Immature natural killer cell (primary cell): ENCODE results near the gene MAPK8. TPM values are rescaled to one million over a fixed set of nuclear protein-coding genes. Genes with fewer than 3 reads are reported as not detected.

Experiments
- DNase-seq, 3 donors: peaks; one replicate each; pipeline ENCODE4 v3.0.0; 2022; ENCODE audit warnings: mixed read lengths in 1 of 3
- H3K27ac Mint-ChIP-seq, 6 donors: one replicate each; pipeline ENCODE4 v1.8.0; 2020; ENCODE audit warnings: mixed read lengths in 6 of 6, mild to moderate bottlenecking in 5 of 6, inconsistent platforms in 4 of 6, moderate library complexity in 3 of 6
- H3K27me3 Mint-ChIP-seq, 3 donors: one replicate each; pipeline ENCODE4 v1.8.0; 2020 to 2021; ENCODE audit warnings: low read depth in 3 of 3, mild to moderate bottlenecking in 3 of 3, mixed read lengths in 3 of 3, moderate library complexity in 3 of 3, inconsistent platforms in 1 of 3
- H3K36me3 Mint-ChIP-seq, 3 donors: one replicate each; pipeline ENCODE4 v1.8.0; 2020; ENCODE audit warnings: mixed read lengths in 3 of 3, inconsistent platforms in 2 of 3, mild to moderate bottlenecking in 2 of 3
- H3K4me1 Mint-ChIP-seq, 2 donors: one replicate each; pipeline ENCODE4 v1.8.0; 2020; ENCODE audit warnings: inconsistent platforms in 2 of 2, mild to moderate bottlenecking in 2 of 2, mixed read lengths in 2 of 2, moderate library complexity in 1 of 2
- H3K4me3 Mint-ChIP-seq, 5 donors: one replicate each; pipeline ENCODE4 v1.8.0; 2020; ENCODE audit warnings: mild to moderate bottlenecking in 5 of 5, mixed read lengths in 5 of 5, inconsistent platforms in 3 of 5, moderate library complexity in 3 of 5
- H3K9me3 Mint-ChIP-seq, 6 donors: one replicate each; pipeline ENCODE4 v1.8.0; 2020; ENCODE audit warnings: mild to moderate bottlenecking in 6 of 6, mixed read lengths in 6 of 6, inconsistent platforms in 4 of 6, moderate library complexity in 3 of 6
- polyA plus RNA-seq, 3 donors: library from polyadenylated mRNA; unstranded; fragments of 300-500 nt; fragmentation: Illumina TruSeq; gene quantifications; one replicate each; pipeline ENCODE4 v1.2.3, GENCODE V29; 2021

MAPK8 gene
- polyA plus RNA-seq, 3 donors from 2014 or later: 14.2 to 20.9 (median 19.5) TPM

GRCh38 chr10:48466611-48467240 lies 160.2 kb downstream of the MAPK8 start:
- no peak for DNase-seq
- H3K9me3 Mint-ChIP-seq: no peaks in the 10 kb centered on the region
- no peaks in the 10 kb centered on the region for H3K36me3 Mint-ChIP-seq
- no peak overlapping the region for H3K4me3 Mint-ChIP-seq
- no peaks in the 10 kb centered on the region for H3K4me1 Mint-ChIP-seq
- H3K27ac Mint-ChIP-seq: no peak overlapping the region
- H3K27me3 Mint-ChIP-seq: no peaks in the 10 kb centered on the region

DNA sequence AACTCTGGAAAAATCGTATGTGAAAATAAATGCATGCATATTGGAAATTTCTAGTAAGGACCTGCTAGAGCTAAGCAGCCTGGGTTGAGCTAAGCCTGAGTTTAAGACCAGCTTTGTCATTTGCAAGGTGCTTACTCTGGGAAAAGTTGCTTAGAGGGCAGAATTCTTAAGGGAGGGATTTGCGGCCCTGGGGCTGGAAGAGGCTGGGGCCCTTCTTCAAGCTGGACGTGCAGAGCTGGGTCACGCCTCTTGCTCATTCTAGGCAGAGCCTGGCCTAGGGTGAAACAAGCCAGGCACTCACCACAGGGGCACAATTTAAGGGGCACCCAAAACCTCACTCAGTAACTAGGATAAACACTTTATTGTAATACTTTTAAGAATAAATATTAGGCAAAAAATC lies 161.2 kb downstream of the MAPK8 start:
- H3K4me3 Mint-ChIP-seq: no peak overlapping the region
- H3K27ac Mint-ChIP-seq: no peak overlapping the region
- H3K4me1 Mint-ChIP-seq: no peaks in the 10 kb centered on the region
- H3K36me3 Mint-ChIP-seq: no peaks in the 10 kb centered on the region
- H3K9me3 Mint-ChIP-seq: no peaks in the 10 kb centered on the region
- H3K27me3 Mint-ChIP-seq: peaks cover 0 to 1% (median 0%) of the 10 kb centered on the region in 3 donors
- no peak for DNase-seq

DNA sequence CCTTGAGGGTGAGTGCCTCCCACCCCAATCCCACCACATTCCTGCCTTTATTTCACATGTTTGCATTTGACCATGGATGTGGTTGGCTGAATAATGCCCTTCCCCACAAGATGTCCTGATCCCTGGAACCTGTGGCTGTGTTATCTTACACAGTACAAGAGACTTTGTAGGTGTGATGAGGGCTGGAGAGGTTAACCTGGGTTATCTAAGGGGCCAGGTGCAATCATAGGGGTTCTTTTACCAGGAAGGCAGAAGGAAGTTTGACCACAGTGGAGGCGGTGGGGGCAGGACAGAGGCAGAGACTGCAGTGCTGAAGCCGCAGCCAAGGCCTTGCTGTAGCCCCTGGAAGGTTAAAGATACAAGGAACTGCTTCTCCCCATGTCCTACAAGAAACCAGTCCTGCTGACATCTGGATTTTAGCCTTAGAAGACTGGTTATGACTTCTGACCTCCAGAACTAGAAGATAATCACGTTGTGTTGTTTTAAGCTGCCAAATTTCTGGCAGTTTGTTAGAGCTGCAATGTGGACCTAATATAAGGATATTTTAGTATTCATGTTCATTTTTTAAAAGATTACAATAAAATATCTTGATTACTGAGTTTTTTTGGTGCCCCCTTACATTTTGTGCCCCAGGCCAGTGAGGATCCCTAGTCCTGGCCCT lies 161.8 kb downstream of the MAPK8 start:
- Mint-ChIP-seq H3K36me3 (no peaks in the 10 kb centered on the region), H3K27ac (no peak overlapping the region), H3K4me1 (no peaks in the 10 kb centered on the region), H3K27me3 (peaks cover 0 to 2% (median 0%) of the 10 kb centered on the region in 3 donors), H3K4me3 (no peak overlapping the region), H3K9me3 (no peaks in the 10 kb centered on the region)
- DNase-seq: no peak

GRCh38 chr10:48468866-48469511 lies 162.5 kb downstream of the MAPK8 start:
- H3K9me3 Mint-ChIP-seq: no peaks in the 10 kb centered on the region
- H3K27me3 Mint-ChIP-seq: peaks cover 0 to 2% (median 0%) of the 10 kb centered on the region in 3 donors
- no peak overlapping the region for H3K4me3 Mint-ChIP-seq
- H3K27ac Mint-ChIP-seq: no peak overlapping the region
- H3K36me3 Mint-ChIP-seq: no peaks in the 10 kb centered on the region
- no peak for DNase-seq
- no peaks in the 10 kb centered on the region for H3K4me1 Mint-ChIP-seq

GRCh38 chr10:48469516-48470020 lies 163.1 kb downstream of the MAPK8 start:
- H3K27ac Mint-ChIP-seq: no peak overlapping the region
- no peak for DNase-seq
- H3K4me3 Mint-ChIP-seq: no peak overlapping the region
- H3K9me3 Mint-ChIP-seq: no peaks in the 10 kb centered on the region
- no peaks in the 10 kb centered on the region for H3K36me3 Mint-ChIP-seq
- H3K27me3 Mint-ChIP-seq: peaks cover 0 to 3% (median 2%) of the 10 kb centered on the region in 3 donors
- no peaks in the 10 kb centered on the region for H3K4me1 Mint-ChIP-seq

- Mint-ChIP-seq H3K27ac (no peak overlapping the region), H3K4me1 (no peaks in the 10 kb centered on the region), H3K4me3 (no peak overlapping the region), H3K9me3 (no peaks in the 10 kb centered on the region), H3K36me3 (no peaks in the 10 kb centered on the region), H3K27me3 (peaks cover 2 to 3% (median 3%) of the 10 kb centered on the region in 3 donors)
- DNase-seq: no peak
These were observed 163.8 kb downstream of the MAPK8 start for GRCh38 chr10:48470115-48470892.

DNA sequence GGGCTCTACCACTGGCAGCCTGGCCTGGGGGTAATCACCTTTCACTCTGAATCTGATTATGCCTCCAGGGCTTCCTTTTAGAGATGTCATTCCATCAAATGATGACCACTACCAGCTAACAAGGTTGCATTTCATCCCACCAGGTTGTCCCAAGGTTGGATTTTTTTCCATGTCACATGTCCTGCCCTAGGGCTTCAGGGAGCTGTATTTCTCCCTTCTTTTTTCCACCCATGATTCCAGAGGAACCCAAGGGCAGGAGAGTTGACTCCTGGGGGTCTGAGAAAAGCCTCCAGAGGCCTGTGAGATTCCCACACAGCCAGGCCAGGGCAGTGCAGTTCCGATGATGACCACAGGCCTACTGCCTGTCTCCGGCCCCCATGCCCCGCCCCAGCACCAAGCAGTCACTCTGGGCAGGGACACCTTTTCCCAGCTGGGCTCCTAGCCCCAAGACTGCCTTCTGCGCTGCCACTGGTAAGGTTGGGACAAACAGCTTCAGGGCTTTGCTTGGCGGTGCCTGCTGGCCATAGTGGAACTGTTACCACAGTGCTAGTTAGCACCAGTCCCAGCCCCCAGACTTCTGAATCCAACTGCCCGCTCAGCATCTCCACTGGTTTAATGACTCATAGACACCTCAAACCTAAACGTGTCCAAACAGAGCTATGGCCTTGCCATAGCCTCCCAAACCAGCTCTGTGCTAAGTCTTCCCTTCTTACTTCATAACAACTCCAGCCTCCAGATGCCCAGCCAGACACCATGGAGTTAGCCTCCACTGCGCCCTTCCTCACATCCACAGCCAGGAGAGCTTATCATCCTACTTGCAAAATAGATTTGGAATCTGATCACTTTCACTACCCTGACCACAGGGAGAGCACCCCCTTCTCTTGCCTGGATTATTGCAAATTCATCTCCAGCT lies 164.7 kb downstream of the MAPK8 start:
- peaks cover 2 to 3% (median 3%) of the 10 kb centered on the region in 3 donors for H3K27me3 Mint-ChIP-seq
- H3K9me3 Mint-ChIP-seq: no peaks in the 10 kb centered on the region
- H3K27ac Mint-ChIP-seq: no peak overlapping the region
- H3K4me1 Mint-ChIP-seq: no peaks in the 10 kb centered on the region
- no peak for DNase-seq
- H3K4me3 Mint-ChIP-seq: no peak overlapping the region
- H3K36me3 Mint-ChIP-seq: no peaks in the 10 kb centered on the region

DNA sequence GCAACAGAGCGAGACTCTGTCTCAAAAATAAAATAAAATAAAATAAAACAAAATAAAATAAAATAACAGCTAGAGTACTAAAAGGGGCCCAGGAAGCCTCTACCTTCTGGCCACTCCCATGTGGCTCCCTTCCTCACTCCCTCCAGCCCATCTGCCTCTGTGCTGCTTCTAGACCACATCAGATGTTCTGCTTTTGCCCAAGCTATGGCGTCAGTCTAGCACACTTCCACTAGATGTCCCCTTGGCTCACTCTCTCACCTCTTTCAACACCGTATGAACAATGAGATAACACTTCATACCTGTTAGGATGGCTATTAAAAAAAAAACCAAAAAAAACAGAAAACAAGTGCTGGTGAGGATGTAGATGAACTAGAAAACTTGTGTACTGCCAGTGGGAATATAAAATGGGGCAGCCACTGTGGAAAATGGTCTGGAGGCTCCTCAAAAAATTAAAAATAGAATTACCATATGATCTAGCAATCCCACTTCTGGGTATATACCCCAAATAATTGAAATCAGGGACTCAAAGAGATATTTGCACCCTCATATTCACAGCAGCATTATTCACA lies 166.1 kb downstream of the MAPK8 start:
- Mint-ChIP-seq H3K27me3 (peaks cover 2 to 3% (median 3%) of the 10 kb centered on the region in 3 donors), H3K36me3 (no peaks in the 10 kb centered on the region), H3K4me1 (no peaks in the 10 kb centered on the region), H3K9me3 (no peaks in the 10 kb centered on the region), H3K4me3 (no peak overlapping the region), H3K27ac (no peak overlapping the region)
- no peak for DNase-seq

DNA sequence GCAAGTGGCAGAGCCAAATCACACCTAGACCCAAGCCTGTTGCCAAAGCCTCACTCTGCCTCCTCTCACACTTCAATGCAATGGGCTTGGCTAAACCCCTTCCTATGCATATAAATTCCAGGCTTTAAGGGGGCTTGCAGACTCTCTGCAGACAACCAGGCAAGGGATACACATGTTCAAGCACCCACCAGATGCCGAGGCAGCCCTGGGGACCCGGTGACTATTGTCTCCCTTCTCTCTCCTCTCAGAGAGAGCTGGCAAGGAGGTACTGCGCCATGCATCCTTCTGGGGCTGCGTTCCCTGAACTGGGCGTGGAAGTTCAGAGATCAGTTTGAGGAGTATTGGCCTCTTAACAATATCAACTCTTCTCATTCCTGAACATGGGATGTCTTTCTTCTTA lies 167.2 kb downstream of the MAPK8 start:
- Mint-ChIP-seq H3K4me1 (no peaks in the 10 kb centered on the region), H3K4me3 (no peak overlapping the region), H3K27me3 (peaks cover 3% of the 10 kb centered on the region in 3 donors), H3K27ac (no peak overlapping the region), H3K9me3 (no peaks in the 10 kb centered on the region), H3K36me3 (no peaks in the 10 kb centered on the region)
- DNase-seq: no peak

DNA sequence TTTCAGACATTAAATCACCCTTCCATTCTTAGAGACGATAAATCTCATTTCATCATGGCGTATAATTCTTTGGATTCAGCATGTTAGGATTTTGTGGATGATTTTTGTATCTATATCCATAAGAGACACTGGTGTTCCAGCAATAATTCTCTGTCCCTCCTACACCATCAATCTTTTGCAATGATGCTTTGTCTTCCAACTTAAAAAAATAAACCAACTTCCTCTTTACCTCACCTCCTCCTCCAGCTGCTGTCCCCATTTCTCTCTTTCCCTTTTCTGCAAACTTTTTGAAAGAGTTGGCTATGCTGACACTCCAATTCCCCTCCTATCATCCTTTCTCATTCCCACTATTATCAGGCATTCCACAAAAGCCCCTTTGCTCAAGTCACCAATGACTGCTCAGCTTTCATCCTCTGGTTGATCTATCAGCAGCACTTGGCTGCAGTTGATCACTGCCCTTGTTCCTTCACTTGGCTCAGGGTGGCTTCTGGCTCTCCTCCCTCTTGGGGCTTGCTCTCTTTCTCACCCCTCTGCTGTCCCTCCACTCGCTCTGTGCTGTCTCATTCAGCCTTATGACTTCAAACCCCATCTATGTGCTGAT lies 168.4 kb downstream of the MAPK8 start:
- Mint-ChIP-seq H3K4me1 (no peaks in the 10 kb centered on the region), H3K27me3 (peaks cover 5% of the 10 kb centered on the region in 3 donors), H3K36me3 (no peaks in the 10 kb centered on the region), H3K9me3 (no peaks in the 10 kb centered on the region), H3K4me3 (no peak overlapping the region), H3K27ac (no peak overlapping the region)
- no peak for DNase-seq

DNA sequence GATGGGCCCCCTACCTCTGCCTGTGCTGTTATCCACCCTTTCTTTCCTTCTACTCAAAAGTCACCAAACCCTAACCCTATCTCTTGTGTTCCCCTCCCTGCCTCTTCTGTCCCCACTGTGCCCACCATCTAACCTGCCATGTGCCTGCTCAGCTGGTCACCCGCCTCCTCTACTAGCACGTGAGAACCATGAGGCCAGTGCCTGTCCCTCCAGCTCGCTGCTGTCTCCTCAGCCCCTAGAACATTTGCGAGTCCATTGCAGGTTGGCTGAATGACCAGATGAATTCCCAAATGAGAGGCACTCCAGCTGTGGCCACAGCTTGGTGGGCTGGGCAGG lies 169.4 kb downstream of the MAPK8 start:
- no peak overlapping the region for H3K4me3 Mint-ChIP-seq
- no peaks in the 10 kb centered on the region for H3K9me3 Mint-ChIP-seq
- H3K27ac Mint-ChIP-seq: no peak overlapping the region

GRCh38 chr10:48476279-48476982 lies 170.0 kb downstream of the MAPK8 start:
- no peak overlapping the region for H3K27ac Mint-ChIP-seq
- H3K4me3 Mint-ChIP-seq: no peak overlapping the region
- no peak for DNase-seq
- H3K27me3 Mint-ChIP-seq: peaks cover 5% of the 10 kb centered on the region in 3 donors
- no peaks in the 10 kb centered on the region for H3K36me3 Mint-ChIP-seq
- no peaks in the 10 kb centered on the region for H3K9me3 Mint-ChIP-seq
- H3K4me1 Mint-ChIP-seq: no peaks in the 10 kb centered on the region

More for the DNA sequence above, 169.4 kb downstream of the MAPK8 start:
- no peak for DNase-seq
- H3K27me3 Mint-ChIP-seq: peaks cover 5% of the 10 kb centered on the region in 3 donors
- no peaks in the 10 kb centered on the region for H3K4me1 Mint-ChIP-seq
- no peaks in the 10 kb centered on the region for H3K36me3 Mint-ChIP-seq
